ENCODE measurements around the gene LRRC49. TPM values are rescaled to one million over a fixed set of nuclear protein-coding genes. Genes with fewer than 3 reads are reported as not detected.

LRRC49 gene
- total and polyA plus RNA-seq, 10 of the 15 experiments (the other 5 are each of a cell fraction or from before 2014, with no cell fraction given) = 1.4 to 3.7 (median 2.9) TPM

DNA sequence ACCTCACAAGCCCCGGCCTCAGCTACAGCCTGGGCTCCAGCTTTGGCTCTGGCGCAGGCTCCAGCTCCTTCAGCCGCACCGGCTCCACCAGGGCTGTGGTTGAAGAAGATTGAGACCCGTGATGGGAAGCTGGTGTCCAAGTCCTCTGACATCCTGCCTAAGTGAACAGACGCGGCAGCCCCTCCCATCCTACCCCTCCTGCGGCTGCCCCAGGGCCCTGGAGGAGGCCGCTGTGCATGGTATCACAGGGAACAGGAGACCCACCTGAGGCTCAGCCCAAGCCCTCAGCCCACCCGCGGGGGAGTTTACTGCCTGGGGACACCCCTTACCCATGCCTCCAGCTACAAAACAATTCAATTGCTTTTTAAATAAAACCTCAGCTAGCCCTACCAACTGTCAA lies 32.6 kb upstream of the LRRC49 start:
- Histone ChIP-seq H3K27me3 (replicated peaks in 1 of 2; ENCODE audit: control insufficient read depth in 2 of 2, insufficient read depth in 2 of 2, low read length in 1 of 2) (no peaks in the 10 kb centered on the region; a peak in 1 of 4 replicates), H3K27ac (ENCODE audit: control insufficient read depth, insufficient read depth) (no peak overlapping the region), H4K20me1 (ENCODE audit: control insufficient read depth, insufficient read depth) (no peaks in the 10 kb centered on the region), H3K36me3 (ENCODE audit: control insufficient read depth in 2 of 2, insufficient read depth in 2 of 2, low read length in 1 of 2) (no peaks in the 10 kb centered on the region), H3K9ac (ENCODE audit: control insufficient read depth, insufficient read depth, low read length) (no peak overlapping the region), H3K79me2 (ENCODE audit: control insufficient read depth, insufficient read depth, low read length) (no peaks in the 10 kb centered on the region), H3K9me3 (replicated peaks; ENCODE audit: control insufficient read depth, insufficient read depth, low read length) (no peaks in the 10 kb centered on the region), H3K4me2 (ENCODE audit: control insufficient read depth, insufficient read depth) (no peak overlapping the region), H3K4me3 (no peak overlapping the region), H2AFZ (ENCODE audit: control insufficient read depth, low read depth, low read length) (no peak overlapping the region), H3K4me1 (ENCODE audit: control insufficient read depth, insufficient read depth, low read length) (peaks cover 2% of the 10 kb centered on the region; the same call in 1 of the 2 replicates)
- POLR2A ChIA-PET = no interaction called here
- CTCF ChIA-PET = no interaction called here
- intact Hi-C loops (cut with micrococcal nuclease; ENCODE audit: unreplicated experiment) (no loop called here), in situ Hi-C loops (cut with MboI) (no loop called here)
- no peak for DNase-seq (ENCODE audit: low read depth, low spot score)
- no peak for FAIRE-seq
- no peak for ATAC-seq
- RAD21 ChIA-PET (ENCODE audit: unreplicated experiment) = no interaction called here
- TF ChIP-seq MEF2A (IDR thresholded peaks at IDR 0.05; ENCODE audit: insufficient read depth, low read depth, low read length) = no peak
- TF ChIP-seq, protein P1, sequence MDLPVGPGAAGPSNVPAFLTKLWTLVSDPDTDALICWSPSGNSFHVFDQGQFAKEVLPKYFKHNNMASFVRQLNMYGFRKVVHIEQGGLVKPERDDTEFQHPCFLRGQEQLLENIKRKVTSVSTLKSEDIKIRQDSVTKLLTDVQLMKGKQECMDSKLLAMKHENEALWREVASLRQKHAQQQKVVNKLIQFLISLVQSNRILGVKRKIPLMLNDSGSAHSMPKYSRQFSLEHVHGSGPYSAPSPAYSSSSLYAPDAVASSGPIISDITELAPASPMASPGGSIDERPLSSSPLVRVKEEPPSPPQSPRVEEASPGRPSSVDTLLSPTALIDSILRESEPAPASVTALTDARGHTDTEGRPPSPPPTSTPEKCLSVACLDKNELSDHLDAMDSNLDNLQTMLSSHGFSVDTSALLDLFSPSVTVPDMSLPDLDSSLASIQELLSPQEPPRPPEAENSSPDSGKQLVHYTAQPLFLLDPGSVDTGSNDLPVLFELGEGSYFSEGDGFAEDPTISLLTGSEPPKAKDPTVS (IDR thresholded peaks at IDR 0.05; ENCODE audit: low read depth, low read length) = no peak
- TF ChIP-seq, protein P2, sequence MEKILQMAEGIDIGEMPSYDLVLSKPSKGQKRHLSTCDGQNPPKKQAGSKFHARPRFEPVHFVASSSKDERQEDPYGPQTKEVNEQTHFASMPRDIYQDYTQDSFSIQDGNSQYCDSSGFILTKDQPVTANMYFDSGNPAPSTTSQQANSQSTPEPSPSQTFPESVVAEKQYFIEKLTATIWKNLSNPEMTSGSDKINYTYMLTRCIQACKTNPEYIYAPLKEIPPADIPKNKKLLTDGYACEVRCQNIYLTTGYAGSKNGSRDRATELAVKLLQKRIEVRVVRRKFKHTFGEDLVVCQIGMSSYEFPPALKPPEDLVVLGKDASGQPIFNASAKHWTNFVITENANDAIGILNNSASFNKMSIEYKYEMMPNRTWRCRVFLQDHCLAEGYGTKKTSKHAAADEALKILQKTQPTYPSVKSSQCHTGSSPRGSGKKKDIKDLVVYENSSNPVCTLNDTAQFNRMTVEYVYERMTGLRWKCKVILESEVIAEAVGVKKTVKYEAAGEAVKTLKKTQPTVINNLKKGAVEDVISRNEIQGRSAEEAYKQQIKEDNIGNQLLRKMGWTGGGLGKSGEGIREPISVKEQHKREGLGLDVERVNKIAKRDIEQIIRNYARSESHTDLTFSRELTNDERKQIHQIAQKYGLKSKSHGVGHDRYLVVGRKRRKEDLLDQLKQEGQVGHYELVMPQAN (conservative IDR thresholded peaks at IDR 0.05) = no peak
- TF ChIP-seq EED (IDR thresholded peaks at IDR 0.05; ENCODE audit: low read depth) = no peak
- TF ChIP-seq, protein P3, sequence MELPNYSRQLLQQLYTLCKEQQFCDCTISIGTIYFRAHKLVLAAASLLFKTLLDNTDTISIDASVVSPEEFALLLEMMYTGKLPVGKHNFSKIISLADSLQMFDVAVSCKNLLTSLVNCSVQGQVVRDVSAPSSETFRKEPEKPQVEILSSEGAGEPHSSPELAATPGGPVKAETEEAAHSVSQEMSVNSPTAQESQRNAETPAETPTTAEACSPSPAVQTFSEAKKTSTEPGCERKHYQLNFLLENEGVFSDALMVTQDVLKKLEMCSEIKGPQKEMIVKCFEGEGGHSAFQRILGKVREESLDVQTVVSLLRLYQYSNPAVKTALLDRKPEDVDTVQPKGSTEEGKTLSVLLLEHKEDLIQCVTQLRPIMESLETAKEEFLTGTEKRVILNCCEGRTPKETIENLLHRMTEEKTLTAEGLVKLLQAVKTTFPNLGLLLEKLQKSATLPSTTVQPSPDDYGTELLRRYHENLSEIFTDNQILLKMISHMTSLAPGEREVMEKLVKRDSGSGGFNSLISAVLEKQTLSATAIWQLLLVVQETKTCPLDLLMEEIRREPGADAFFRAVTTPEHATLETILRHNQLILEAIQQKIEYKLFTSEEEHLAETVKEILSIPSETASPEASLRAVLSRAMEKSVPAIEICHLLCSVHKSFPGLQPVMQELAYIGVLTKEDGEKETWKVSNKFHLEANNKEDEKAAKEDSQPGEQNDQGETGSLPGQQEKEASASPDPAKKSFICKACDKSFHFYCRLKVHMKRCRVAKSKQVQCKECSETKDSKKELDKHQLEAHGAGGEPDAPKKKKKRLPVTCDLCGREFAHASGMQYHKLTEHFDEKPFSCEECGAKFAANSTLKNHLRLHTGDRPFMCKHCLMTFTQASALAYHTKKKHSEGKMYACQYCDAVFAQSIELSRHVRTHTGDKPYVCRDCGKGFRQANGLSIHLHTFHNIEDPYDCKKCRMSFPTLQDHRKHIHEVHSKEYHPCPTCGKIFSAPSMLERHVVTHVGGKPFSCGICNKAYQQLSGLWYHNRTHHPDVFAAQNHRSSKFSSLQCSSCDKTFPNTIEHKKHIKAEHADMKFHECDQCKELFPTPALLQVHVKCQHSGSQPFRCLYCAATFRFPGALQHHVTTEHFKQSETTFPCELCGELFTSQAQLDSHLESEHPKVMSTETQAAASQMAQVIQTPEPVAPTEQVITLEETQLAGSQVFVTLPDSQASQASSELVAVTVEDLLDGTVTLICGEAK (IDR thresholded peaks at IDR 0.05; ENCODE audit: borderline replicate concordance) = no peak
- TF ChIP-seq, protein P4, sequence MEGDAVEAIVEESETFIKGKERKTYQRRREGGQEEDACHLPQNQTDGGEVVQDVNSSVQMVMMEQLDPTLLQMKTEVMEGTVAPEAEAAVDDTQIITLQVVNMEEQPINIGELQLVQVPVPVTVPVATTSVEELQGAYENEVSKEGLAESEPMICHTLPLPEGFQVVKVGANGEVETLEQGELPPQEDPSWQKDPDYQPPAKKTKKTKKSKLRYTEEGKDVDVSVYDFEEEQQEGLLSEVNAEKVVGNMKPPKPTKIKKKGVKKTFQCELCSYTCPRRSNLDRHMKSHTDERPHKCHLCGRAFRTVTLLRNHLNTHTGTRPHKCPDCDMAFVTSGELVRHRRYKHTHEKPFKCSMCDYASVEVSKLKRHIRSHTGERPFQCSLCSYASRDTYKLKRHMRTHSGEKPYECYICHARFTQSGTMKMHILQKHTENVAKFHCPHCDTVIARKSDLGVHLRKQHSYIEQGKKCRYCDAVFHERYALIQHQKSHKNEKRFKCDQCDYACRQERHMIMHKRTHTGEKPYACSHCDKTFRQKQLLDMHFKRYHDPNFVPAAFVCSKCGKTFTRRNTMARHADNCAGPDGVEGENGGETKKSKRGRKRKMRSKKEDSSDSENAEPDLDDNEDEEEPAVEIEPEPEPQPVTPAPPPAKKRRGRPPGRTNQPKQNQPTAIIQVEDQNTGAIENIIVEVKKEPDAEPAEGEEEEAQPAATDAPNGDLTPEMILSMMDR (IDR thresholded peaks at IDR 0.05 in 2 of 3, conservative IDR thresholded peaks at IDR 0.05 in 1 of 3; ENCODE audit: control insufficient read depth in 2 of 3, extremely low read depth in 1 of 3, insufficient read depth in 1 of 3, low read depth in 3 of 3, low read length in 3 of 3) = no peak
- SMC1A ChIA-PET (ENCODE audit: uncharacterized antibody, unreplicated experiment) = interaction anchor here (0.8 kb wide), 1 partner anchor 14 kb away, joined by 5 read pairs; no protein-coding TSS in a partner anchor
- BruUV-seq (replicated peaks) = no TSS peak
- 77% methylated on average over 11 of the region's 11 CpGs for WGBS (ENCODE audit: insufficient coverage, insufficient replicate concordance, low lambda C conversion rate, missing lambda C conversion rate)

Measured in GM12878 (cell line).